Right atrium auricular region (tissue), 2 donors: ENCODE results near the gene CADPS. TPM values are rescaled to one million over a fixed set of nuclear protein-coding genes. Genes with fewer than 3 reads are reported as not detected.
A peak's percentile ranks its signal among the peaks of the same experiment; 100 is the strongest.

ENCODE experiments used
- DNase-seq: peaks from one replicate; pipeline ENCODE4 v3.0.0-alpha.2; 2019; ENCODE audit warnings: low spot score
- H3K27ac ChIP-seq, 2 donors: fragments of 200-600 bp; sonication (generic); 1 replicate in 1 of 2; 2 replicates in 1 of 2; pipeline ENCODE4 v1.5.1; 2016 to 2019
- H3K27me3 ChIP-seq, 2 donors: fragments of 200-600 bp; sonication (generic); one replicate each; pipeline versions ENCODE4 v1.5.1 to v1.6.0; 2017 to 2019
- H3K36me3 ChIP-seq: fragments of 200-600 bp; sonication (generic); one replicate; pipeline ENCODE4 v1.5.1; 2016
- H3K4me1 ChIP-seq, 2 donors: fragments of 200-600 bp; sonication (generic); one replicate each; pipeline versions ENCODE4 v1.5.1 to v1.6.0; 2017 to 2019
- H3K4me3 ChIP-seq, 2 donors: fragments of 200-600 bp; sonication (generic); 1 replicate in 1 of 2; 2 replicates in 1 of 2; pipeline ENCODE4 v1.5.1; 2017 to 2019; ENCODE audit warnings: mild to moderate bottlenecking in 1 of 2, moderate library complexity in 1 of 2
- H3K9me3 ChIP-seq, 2 donors: fragments of 200-600 bp; sonication (generic); one replicate each; pipeline ENCODE4 v1.5.1; 2019
- total RNA-seq, 2 donors: library from RNA; depleted of rRNA; stranded (reverse); fragments of >200 nt; gene quantifications; one replicate each; pipeline ENCODE4 v1.1.0, GENCODE V29; 2016
- TF ChIP-seq, protein P1 (sequence below), 2 donors: fragments of 200-600 bp; sonication (generic); IDR thresholded peaks; one replicate each; pipeline ENCODE4 v1.5.1; 2019; ENCODE audit warnings: antibody characterized with exemption in 2 of 2

Gene CADPS
- total RNA-seq, 2 donors from 2014 or later, result 16.1 to 48.2 TPM

GRCh38 chr3:62644493-62644892 is 230.7 kb downstream of the CADPS start:
- Histone ChIP-seq H3K9me3 (no peaks in the 10 kb centered on the region), H3K27ac (no peak overlapping the region), H3K27me3 (no peaks in the 10 kb centered on the region), H3K4me1 (no peaks in the 10 kb centered on the region), H3K36me3 (no peaks in the 10 kb centered on the region), H3K4me3 (no peak overlapping the region)
- TF ChIP-seq, protein P1, sequence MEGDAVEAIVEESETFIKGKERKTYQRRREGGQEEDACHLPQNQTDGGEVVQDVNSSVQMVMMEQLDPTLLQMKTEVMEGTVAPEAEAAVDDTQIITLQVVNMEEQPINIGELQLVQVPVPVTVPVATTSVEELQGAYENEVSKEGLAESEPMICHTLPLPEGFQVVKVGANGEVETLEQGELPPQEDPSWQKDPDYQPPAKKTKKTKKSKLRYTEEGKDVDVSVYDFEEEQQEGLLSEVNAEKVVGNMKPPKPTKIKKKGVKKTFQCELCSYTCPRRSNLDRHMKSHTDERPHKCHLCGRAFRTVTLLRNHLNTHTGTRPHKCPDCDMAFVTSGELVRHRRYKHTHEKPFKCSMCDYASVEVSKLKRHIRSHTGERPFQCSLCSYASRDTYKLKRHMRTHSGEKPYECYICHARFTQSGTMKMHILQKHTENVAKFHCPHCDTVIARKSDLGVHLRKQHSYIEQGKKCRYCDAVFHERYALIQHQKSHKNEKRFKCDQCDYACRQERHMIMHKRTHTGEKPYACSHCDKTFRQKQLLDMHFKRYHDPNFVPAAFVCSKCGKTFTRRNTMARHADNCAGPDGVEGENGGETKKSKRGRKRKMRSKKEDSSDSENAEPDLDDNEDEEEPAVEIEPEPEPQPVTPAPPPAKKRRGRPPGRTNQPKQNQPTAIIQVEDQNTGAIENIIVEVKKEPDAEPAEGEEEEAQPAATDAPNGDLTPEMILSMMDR (IDR thresholded peaks at IDR 0.05), result no peak
- DNase-seq, result no peak

- no peaks in the 10 kb centered on the region for H3K27me3 ChIP-seq
- TF ChIP-seq, protein P1 (IDR thresholded peaks at IDR 0.05), result no peak
Measured at GRCh38 chr3:62638316-62638715, 236.9 kb downstream of the CADPS start.

GRCh38 chr3:62636235-62636826 is 238.9 kb downstream of the CADPS start:
- no peaks in the 10 kb centered on the region for H3K36me3 ChIP-seq
- H3K27ac ChIP-seq, result peak overlapping the region in 1 of 2 donors; percentile 58
- TF ChIP-seq, protein P1 (IDR thresholded peaks at IDR 0.05), result no peak
- no peaks in the 10 kb centered on the region for H3K9me3 ChIP-seq
- H3K4me3 ChIP-seq, result no peak overlapping the region
- peaks cover 0 to 23% of the 10 kb centered on the region in 2 donors for H3K4me1 ChIP-seq
- no peaks in the 10 kb centered on the region for H3K27me3 ChIP-seq
- DNase-seq, result no peak

More at GRCh38 chr3:62638316-62638715, 236.9 kb downstream of the CADPS start:
- H3K27ac ChIP-seq, result no peak overlapping the region
- no peaks in the 10 kb centered on the region for H3K36me3 ChIP-seq
- H3K4me1 ChIP-seq, result peaks cover 0 to 7% of the 10 kb centered on the region in 2 donors
- no peak overlapping the region for H3K4me3 ChIP-seq
- no peak for DNase-seq
- no peaks in the 10 kb centered on the region for H3K9me3 ChIP-seq

- TF ChIP-seq, protein P1 (IDR thresholded peaks at IDR 0.05), result no peak
- Histone ChIP-seq H3K27ac (peak overlapping the region; percentile 55 to 72), H3K4me3 (no peak overlapping the region)
Measured at GRCh38 chr3:62632510-62633294, 242.5 kb downstream of the CADPS start.

GRCh38 chr3:62631488-62631887 is 243.7 kb downstream of the CADPS start:
- H3K9me3 ChIP-seq, result no peaks in the 10 kb centered on the region
- H3K36me3 ChIP-seq, result no peaks in the 10 kb centered on the region
- H3K27ac ChIP-seq, result peak overlapping the region in 1 of 2 donors; percentile 72
- DNase-seq, result no peak
- H3K27me3 ChIP-seq, result no peaks in the 10 kb centered on the region
- H3K4me1 ChIP-seq, result peaks cover 0 to 18% of the 10 kb centered on the region in 2 donors
- TF ChIP-seq, protein P1 (IDR thresholded peaks at IDR 0.05), result no peak
- H3K4me3 ChIP-seq, result no peak overlapping the region

More at GRCh38 chr3:62632510-62633294, 242.5 kb downstream of the CADPS start:
- Histone ChIP-seq H3K4me1 (peaks cover 0 to 23% of the 10 kb centered on the region in 2 donors), H3K27me3 (no peaks in the 10 kb centered on the region), H3K36me3 (no peaks in the 10 kb centered on the region), H3K9me3 (no peaks in the 10 kb centered on the region)
- no peak for DNase-seq
